HG02970 (cell line): ENCODE data around the gene KPTN.

Experiments
- ATAC-seq: cut with Tn5 transposase; IDR thresholded peaks from one replicate; pipeline ENCODE4 v1.9.1; 2021; ENCODE audit warnings: mild to moderate bottlenecking, moderate library complexity, moderate number of reproducible peaks; ENCODE audit not compliant: unreplicated experiment, low FRiP score

The KPTN gene

GRCh38 chr19:47438793-47439220 is 45.2 kb downstream of the KPTN start:
- ATAC-seq = no peak

- no peak for ATAC-seq
Observed at GRCh38 chr19:47437500-47437899, 46.5 kb downstream of the KPTN start.

- no peak for ATAC-seq
Observed at GRCh38 chr19:47436712-47437401, 47.2 kb downstream of the KPTN start.

GRCh38 chr19:47435883-47436417 is 48.1 kb downstream of the KPTN start:
- no peak for ATAC-seq

GRCh38 chr19:47435196-47435595 is 48.8 kb downstream of the KPTN start:
- ATAC-seq = no peak

GRCh38 chr19:47434088-47434487 is 49.9 kb downstream of the KPTN start:
- ATAC-seq = no peak

- no peak for ATAC-seq
Observed at GRCh38 chr19:47433121-47433520, 50.9 kb downstream of the KPTN start.

GRCh38 chr19:47432499-47432898 is 51.5 kb downstream of the KPTN start:
- no peak for ATAC-seq

GRCh38 chr19:47432091-47432490 is 51.9 kb downstream of the KPTN start:
- no peak for ATAC-seq

GRCh38 chr19:47430041-47430802 is 53.8 kb downstream of the KPTN start:
- ATAC-seq = no peak

GRCh38 chr19:47429140-47429793 is 54.8 kb downstream of the KPTN start:
- no peak for ATAC-seq

- ATAC-seq = no peak
Observed at GRCh38 chr19:47428177-47428894, 55.7 kb downstream of the KPTN start.

- ATAC-seq = no peak
Observed at GRCh38 chr19:47427241-47428176, 56.5 kb downstream of the KPTN start.
